Activated effector memory CD4-positive, alpha-beta T cell treated with Interleukin-2 at 50 U/mL for 16 hours (primary cell): Measurements from ENCODE around the gene SLC16A6.
"Not testable (repeated sequence)": the region's sequence is repeated elsewhere in the genome, so short reads cannot be mapped to it uniquely, and the experiment has no call there.

Experiments used
- DNase-seq: peaks from one replicate; pipeline ENCODE4 v3.0.0-alpha.2; 2020

The SLC16A6 gene

DNA sequence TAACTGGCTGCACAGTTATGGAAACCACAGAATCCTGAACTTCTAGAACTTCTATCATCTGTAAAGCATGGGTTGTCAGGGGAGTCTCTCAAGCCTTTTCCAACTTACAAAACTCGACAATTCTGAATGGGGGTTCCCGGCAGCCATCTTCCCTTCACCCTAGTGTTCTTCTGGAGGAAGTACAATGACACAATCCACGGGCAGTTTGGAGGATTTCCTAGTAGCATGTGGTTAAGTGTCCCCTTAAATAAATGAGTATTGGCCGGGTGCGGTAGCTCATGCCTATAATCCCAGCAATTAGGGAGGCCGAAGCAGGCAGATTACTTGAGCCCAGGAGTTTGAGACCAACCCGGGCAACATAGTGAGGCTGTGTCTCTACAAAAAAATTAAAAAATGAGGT, 2.1 kb downstream of the SLC16A6 start:
- DNase-seq, result no peak

GRCh38 chr17:68288375-68288774, 2.6 kb downstream of the SLC16A6 start:
- no peak for DNase-seq

- not testable (repeated sequence) for DNase-seq
Observed at GRCh38 chr17:68281965-68282364, 9.0 kb downstream of the SLC16A6 start.

- no peak for DNase-seq
Observed at GRCh38 chr17:68277807-68278206, 13.1 kb downstream of the SLC16A6 start.

GRCh38 chr17:68276339-68276738, 14.6 kb downstream of the SLC16A6 start:
- not testable (repeated sequence) for DNase-seq

DNA sequence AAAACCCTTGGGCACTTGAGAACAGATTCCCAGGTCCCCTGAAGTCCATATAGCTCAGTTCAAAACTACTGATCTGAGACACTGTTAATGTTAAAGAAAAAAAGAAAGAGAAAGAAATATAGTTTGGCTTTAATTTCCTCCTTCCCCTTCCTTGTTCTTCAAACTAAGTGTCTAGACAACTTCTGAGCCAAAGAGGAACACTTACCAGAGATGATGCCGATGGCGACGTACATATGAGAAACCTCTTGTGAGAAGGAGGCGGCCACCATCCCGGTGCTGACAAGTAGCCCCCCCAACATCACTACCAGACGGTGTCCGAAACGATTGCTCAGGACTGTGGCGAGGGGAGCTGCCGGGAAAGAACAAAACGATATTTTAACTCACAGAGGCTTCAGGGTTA, 17.2 kb downstream of the SLC16A6 start:
- DNase-seq, result no peak

DNA sequence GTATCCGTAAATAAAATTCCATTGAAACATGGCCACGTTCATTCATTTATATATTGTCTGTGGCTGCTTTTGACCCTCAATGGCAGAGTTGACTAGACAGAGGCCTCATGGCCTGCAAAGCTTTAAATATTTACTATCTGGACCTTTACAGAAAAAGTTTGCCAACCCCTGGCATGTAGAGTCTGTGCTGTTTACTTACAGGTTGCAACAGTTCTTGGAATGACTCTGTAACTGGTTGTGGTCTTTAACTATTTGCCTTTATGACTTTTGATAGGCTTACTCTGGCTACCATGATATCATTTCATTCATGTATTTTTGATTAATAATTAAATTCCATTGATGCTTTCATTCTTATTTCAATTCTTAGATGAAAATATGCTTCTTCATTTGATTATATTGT, 25.1 kb downstream of the SLC16A6 start:
- DNase-seq, result not testable (repeated sequence)

DNA sequence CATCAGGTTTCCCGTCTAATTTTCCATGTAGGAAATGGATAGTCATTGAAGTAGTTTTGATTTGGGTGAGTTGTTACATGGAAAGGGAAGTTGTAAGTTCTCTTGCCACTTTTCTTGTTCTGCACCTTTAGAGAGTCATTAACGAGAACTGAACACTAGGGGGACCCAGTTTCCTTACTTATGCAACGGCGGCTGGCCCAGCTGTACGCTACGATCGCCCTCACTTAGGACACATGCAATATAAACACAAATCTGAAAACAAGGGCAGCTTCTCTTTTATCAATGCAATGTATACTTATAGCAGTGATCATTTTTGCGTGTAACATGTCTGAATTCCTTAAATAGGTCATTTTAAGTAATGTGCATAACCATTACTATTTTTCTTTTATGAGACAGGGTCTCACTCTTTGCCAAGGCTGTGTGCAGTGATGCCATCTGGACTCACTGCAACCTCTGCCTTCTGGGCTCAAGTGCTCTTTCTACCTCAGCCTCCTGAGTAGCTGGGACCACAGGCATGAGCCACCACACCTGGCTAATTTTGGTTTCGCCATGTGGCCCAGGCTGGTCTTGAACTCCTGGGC, 27.7 kb downstream of the SLC16A6 start:
- DNase-seq, result not testable (repeated sequence)

DNA sequence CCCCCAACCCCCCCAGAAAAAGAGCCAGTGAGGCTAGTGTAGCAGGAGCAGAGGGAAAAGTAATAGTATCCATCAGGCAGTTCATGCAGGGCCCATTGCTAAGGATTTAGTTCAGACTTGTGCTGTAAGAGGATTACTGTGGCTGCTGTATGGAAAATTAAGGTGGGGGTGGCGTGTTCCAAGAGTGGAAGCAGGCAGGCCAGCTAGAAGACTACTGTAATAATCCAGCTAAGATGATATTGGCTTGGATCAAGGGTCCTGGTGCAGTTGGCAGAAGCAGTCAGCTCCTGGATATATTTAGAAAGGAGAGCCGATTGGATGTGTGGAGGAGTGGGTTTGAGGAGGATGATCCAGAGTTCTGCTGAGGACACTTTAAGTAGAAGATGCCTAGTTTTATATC, 28.5 kb downstream of the SLC16A6 start:
- not testable (repeated sequence) for DNase-seq

- no peak for DNase-seq
Observed at GRCh38 chr17:68260051-68260762, 30.7 kb downstream of the SLC16A6 start.

- DNase-seq, result not testable (repeated sequence)
Observed at GRCh38 chr17:68259648-68259951, 31.3 kb downstream of the SLC16A6 start.

DNA sequence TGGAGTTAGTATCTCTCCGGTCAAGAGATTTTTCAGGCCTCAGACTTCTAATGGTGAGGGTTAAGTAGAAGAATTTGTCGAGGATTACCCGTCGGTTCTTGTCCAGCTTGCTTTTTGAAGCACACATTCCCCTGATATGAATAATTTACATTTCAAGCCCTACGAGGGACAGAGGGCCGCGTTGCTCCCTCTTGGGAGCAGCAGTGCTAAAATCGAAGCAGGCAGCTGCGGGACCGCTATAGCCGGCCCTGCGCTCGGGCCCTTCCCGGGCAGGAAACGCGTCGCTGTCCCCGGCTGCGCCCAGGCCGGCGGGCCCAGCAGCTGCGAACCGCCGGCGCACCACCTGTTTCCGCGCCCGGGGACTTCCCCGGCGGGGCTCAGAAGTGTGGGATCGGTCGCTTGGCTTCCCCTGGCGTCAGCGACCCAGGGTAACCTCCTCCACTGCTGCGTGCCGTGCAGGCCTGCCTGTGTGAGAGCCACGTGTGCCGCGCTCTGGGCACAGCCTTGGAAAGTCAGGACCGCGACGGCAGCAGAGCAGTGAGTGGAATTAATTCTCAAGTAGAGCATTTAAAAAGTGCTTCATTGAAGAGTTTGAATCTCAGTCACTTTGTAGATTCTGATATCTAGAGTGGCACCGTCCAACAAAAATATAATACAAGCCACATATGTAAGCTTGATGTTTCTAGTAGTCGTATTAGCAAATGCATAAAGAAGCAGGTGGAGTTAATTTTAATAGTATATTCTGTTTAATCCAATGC, 31.9 kb downstream of the SLC16A6 start:
- DNase-seq, result peak; percentile 76

GRCh38 chr17:68257934-68258333, 33.0 kb downstream of the SLC16A6 start:
- no peak for DNase-seq

GRCh38 chr17:68256701-68257100, 34.2 kb downstream of the SLC16A6 start:
- not testable (repeated sequence) for DNase-seq

- no peak for DNase-seq
Observed at GRCh38 chr17:68255731-68256538, 35.0 kb downstream of the SLC16A6 start.

DNA sequence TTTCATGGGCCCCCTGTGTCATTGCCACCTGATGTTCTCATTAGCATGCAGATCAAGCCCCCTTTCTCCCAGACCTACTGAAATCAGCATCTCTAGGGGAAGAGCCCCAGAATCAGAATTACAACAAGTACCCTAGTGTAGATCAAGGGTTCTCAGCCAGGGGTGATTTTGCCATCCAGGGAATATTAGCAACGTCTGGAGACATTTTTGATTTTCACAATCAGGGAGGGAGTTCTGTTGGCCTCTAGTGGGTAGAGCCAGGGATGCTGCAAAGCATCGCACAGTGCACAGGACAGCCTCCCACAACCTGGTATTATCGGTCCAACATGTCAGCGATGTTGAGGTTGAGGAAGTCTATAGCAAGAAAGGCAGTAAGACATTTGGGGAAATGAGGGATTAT, 35.8 kb downstream of the SLC16A6 start:
- DNase-seq, result no peak

DNA sequence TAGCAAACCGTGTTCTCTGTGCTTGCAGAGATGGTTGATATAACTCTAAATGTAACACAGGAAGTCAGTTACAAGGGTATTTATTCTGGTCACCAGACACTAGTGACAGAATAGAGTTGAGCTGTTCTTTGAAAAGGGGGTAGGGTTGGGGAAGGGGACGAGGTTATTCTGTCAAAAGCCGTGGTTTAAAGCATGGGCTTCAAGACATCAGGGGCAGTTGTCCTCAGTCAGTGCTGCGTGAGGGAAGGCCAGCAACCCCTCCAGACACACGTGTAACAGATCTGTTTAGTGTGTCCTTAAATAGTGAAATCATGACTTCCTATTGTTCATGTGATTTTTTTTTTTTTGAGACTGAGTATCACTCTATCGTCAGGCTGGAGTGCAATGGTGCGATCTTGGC, 37.5 kb downstream of the SLC16A6 start:
- not testable (repeated sequence) for DNase-seq

- DNase-seq, result no peak
Observed at GRCh38 chr17:68249354-68249765, 41.6 kb downstream of the SLC16A6 start.

DNA sequence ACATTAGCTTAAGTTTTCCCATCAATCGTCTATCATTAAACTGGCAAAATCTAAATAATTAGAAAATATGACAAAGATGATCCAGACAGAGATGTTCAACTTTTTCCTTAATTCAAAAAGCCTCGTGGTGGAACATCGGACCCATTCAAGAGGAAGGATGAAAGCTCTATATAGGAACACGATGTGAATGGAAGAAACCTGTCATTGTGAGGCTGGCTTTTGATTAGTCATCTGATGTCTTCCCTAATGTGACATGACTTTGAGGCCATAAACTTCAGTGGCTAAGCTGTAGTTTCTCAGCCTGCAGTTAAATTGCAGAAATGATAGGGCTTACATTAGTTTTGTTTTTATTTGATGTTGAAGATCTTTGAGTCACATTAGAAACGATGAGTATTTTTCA, 42.0 kb downstream of the SLC16A6 start:
- DNase-seq, result no peak

- no peak for DNase-seq
Observed at GRCh38 chr17:68248199-68248825, 42.6 kb downstream of the SLC16A6 start.

DNA sequence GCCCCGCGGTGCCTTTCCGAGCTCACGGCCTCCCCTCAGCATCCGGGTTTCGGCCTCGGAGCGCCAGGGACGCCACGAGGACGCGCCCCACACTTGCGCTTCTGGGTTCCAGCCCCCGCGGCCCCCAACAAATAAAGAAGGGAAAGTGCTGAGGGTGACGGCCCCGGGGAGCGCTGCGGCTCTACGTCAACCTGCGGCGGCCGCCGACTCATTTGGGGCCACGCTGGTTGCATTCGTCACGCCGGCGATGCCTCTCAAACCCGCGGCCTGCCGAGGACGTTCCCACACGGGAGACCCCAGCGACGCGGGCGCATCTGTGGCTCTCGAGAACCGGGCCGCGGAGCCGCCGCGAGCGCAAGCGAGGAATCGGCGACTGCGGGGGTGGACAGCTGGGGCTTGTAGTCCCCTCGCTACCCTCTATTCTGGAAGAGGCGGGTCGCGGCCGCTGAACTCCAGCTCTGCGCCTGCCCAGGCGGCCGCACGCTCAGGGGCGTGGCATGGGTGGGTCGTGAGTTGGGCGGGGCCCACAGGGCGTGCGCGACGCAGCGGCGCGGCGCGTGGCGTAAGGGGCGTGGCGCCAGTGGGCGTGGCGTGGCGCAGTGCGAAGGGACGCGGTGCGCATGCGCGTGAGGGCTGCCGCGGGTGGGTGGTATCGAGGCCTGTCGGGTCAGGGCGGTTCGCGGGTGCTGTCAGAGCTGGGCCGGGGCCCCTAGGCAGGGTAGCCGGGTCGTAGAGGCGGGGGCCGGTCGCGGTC, 43.3 kb downstream of the SLC16A6 start, which contains the start of gene AMZ2:
Gene AMZ2, plus strand, starts transcription at position 599 of the 754 bp plus-strand sequence. CDS start 2,145 bp downstream, outside the sequence.
- DNase-seq, result peak; percentile 96
